Occipital lobe (tissue), 2 donors: ENCODE data around the gene SLC24A4. TPM values are rescaled to one million over a fixed set of nuclear protein-coding genes. Genes with fewer than 3 reads are reported as not detected.

Source experiments
- DNase-seq: peaks from one replicate; lab custom pipeline; 2025; lab: John Stamatoyannopoulos, UW
- total RNA-seq: library from RNA; depleted of rRNA; stranded (reverse); fragments of >200 nt; gene quantifications from one replicate; pipeline ENCODE4 v1.2.3, GENCODE V29; 2014

Gene SLC24A4
- total RNA-seq, 1 donor from 2014 or later, result 0.31 TPM

DNA sequence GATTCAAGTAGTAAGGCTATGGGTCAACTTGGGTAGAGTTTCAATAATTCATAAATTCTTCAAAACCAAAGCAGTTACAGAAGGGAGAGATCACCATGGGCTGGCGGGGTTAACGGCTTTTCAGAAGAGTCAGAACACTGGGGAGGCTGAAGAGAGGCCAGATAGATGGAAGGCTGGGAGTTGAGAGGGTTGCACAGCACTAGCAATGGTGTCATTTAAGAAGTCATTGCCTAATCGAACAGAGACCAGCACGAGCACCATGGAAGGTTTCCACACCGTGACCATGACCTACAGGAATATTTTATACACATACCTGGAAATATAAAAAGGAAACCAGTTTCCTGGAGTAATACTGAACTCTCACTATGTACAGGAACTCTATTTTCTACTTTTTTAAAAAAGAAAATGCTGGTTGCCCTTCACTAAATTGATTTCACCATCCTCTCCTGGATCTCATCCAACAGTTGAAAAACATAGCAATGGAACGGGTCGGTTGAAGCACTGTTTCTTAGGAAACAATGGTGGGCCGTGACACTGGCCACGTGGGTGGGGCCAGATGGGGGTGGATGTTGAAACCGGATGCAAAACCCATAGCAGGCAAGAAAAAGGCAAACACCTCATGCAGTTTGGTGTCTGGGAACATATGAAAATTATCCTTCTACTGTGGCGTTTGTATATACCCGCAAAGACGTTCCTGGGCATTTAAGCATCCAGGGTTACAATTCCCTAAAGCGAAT lies 152.7 kb downstream of the SLC24A4 start:
- no peak for DNase-seq

DNA sequence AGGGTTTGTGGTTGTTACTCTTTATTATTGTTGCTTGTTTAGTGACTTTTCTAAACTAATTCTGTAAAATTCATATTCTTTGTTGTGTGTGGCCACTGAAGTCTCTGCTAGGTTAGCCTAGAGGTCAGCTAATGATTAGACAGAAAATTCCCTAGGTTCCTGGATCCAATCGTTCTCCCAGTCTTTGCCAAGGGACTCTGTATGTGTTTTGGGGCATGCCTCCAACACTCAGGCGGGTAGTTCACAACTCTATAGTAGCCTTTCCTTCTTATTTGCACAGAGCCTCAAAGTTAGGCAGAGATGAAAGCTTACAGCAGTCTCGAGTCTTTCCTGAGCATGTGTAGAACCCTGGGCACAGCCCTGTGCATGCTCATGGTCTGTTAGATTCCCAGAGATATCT lies 157.9 kb downstream of the SLC24A4 start:
- DNase-seq, result no peak

DNA sequence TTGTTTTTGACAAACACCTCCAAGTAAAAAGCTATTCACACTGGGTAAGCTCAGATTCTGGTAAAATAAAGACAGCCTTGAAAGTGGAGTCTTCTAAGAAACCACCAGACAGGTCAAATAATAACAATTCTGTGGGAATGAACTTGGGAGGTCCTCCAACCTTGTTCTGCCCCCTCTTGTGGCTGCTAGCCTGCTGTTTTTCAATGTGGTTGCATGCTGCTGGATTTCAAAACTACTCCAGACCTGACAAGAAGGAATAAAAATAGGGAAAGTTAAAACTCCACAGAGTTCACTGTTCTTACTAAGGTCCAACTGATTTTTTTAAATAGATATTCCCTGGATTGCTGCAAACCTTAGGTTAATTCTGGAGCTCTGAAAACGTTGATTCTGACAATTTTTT lies 158.4 kb downstream of the SLC24A4 start:
- no peak for DNase-seq

DNA sequence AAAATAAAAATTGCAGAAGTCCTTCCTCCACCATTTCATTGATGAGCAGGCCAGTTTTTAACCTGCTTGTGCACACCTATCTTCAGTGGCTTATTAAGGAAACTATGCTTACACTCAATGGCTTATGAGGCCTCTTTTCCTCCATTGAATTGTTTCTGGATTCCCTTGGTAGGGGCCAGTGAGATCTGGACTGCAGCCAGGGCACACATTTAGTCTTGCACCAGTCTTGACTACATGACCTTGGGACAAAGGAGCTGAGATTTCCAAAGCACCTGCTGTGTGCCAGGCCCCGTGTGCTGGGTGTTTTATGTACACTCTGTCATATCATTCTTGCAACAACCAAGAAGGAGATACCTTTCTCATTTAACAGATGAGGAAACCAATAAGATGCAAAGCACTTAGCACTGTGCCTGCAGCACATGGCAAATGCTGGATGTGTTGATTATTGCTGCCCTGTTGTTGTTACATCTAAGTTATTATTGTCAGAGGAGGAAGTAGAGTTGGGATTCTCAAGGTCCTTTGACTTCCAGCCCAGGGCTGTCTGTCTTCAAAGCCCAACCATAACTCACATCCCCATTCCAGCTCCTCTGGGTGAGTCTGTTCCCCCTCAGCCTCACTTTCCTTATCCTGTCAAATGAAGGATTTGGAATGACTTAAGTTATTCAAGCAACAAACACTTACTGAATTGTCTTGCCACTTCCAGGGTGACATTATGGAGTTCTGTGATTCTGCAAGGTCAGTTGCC lies 159.0 kb downstream of the SLC24A4 start:
- DNase-seq, result no peak

DNA sequence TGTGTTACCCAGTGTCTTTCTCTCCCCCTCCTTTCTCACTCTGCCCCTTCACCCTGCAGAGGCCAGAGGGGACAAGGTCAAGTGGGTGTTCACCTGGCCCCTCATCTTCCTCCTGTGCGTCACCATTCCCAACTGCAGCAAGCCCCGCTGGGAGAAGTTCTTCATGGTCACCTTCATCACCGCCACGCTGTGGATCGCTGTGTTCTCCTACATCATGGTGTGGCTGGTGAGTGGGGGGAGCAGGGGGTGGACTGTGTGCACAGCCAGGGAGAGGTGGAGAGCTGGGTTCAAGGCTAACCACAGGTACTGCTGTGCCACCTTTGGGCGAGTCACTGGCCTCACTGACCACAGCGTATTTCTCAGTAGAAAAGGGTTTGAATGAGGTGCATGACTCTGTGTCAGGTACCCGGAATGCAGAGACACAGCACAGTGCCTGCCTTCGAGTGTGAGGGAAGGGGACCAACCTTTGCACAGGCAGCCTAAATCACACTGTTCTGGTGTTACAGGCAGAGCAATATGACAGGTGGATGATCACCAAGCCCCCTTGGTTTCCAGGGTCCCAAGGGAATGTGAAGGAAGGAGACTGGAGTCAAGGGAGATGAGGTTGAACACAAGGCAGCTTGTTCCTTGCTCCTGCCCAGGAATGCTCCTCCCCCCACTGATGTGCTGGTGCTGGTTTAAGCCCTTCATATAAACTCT lies 159.8 kb downstream of the SLC24A4 start:
- no peak for DNase-seq

DNA sequence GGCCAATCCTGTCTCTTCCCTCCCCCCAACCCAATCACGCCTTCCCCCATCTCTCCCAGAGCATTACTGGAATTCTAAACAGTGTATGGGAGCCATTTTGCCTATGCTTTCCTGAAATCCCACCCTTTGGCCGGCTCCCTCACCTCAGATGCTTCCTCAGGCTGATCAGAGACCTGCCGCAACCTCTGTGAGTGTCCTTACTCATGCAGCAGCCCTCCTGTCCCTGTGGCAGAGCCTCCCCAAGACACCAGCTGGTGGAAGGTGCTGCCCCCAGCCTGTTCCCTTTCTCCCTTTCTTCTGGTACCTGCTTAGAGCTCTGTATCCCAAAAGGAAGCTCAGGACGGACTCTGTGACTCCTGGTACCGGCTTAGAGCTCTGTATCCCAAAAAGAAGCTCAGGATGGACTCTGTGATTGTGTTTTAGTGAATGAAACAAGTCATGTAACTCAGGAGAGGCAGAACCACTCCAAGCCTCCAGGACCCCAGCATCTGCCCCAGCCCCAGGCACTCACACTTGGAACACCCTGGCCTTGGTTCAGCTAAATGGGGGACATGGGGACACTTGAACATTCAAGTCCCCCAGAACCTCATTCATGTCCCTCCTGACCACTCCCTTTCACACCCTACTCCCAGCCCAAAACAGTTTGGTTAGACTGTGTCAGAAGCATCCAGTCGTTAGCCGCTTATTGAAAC lies 161.3 kb downstream of the SLC24A4 start:
- no peak for DNase-seq

DNA sequence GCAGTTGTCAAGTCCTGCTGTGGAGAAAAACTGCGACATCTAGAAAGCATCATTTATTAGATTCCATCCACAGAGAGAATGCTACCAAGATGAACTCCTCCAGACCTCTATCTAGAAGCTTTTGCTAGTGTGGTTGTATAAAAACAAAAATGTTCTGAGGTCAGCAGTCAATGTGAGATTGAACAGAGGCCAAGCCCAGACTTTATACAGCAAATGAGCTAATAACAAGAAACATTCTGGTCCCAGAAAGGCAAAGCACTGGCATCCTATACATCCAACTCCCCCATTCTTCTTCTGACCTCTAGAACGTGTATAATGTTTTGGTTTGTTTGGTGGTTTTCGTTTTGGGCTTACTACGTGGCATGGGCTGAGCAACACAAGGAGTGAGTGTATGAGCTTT lies 163.9 kb downstream of the SLC24A4 start:
- no peak for DNase-seq

DNA sequence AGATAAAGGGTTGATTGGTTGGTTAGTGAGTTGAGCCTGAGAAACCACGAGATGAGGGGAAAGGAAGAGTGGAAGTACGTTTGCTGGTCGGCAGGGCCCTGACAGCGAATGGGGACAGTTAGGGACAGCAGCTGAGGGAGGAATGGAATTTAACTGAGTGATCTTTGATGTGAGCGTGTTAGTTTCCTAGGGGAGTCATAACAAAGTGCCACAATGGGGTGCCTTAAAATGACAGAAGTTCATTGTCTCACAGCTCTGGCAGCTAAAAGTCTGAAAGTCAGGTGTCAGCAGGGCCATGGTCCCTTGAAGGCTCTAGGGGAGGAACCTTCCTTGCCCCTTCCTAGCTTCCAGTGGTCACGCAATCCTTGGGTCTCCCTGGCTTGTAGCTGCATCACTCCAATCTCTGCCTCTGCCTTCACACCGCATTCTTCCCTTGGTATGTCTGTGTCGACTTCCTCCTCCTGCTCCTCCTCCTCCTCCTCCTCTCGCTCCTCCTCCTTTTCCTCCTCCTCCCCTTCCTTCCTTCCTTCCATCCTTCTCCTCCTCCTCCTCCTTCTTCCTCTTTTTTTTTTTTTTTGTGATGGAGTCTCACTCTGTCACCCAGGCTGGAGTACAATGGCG lies 164.7 kb downstream of the SLC24A4 start:
- no peak for DNase-seq

DNA sequence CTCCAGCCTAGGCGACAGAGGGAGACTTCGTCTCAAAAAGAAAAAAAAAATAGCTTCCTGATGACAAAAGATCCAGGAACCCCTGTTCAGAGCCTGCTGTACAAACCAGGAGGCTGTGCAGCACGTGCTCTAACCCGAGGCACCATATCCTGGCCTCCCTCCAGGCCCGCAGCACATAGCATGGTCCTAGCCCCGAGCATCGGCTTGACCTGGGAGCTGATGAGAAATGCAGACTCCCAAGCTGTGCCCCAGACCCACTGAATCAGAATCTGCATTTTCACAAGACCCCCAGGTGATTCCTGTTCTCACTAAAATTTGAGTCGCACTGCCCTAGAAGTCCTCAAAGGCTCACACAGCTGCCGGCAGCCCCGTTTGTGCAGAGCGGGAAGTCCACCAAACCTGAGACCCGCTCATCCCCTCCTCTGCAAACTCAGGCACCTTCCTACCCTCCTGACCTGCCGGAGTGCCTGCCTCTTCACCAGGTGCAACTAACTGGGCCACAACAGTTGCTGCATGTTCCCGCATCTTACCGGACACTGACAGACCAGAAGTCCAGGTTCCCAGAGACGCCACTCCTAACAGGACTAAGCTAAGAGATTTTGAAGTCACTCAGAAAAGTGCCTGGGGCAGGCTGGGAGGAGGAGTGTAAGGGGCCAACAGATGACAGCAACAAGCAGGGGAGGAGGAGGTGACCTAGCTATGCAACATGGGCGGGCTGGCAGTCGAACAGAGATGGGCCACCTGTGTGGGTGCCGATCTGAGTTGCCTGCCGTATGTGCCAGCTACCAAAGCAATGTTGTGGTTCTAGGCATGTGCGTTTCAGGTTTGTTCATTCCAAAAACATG lies 166.7 kb downstream of the SLC24A4 start:
- DNase-seq, result no peak

DNA sequence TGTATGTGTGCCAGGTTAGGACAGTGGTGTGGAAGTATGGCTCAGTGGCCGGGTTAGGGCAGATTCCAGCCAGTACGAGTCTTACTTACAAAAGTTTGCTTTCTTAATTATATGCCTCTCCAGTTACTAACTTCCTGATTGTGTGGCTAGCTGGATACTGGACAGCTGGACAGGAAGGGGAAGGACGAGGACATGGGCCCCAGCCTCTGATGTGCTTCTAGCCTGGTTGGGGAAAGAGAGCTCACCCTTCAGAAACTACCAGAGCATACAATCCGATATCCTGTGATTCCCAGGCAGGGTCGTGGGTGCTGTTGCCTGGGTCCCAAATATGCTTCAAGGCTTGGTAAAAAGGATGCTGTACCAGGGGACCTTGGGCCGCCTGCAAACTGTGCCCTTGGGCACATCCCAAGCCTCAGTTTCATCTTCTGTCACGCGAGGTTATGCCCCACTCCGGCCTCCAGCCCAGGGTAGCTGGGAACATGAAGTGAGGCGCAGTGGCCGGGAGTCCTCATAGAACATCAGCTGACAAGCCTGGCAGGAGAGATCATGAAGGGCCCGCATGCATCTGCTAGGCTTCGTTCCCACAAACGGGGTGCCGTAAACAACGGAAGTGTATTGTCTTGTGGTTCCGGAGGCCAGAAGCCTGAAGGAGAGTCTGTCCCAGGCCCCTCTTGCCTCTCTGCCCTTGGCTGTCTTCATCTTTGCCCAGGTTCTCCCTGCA lies 167.4 kb downstream of the SLC24A4 start:
- no peak for DNase-seq

DNA sequence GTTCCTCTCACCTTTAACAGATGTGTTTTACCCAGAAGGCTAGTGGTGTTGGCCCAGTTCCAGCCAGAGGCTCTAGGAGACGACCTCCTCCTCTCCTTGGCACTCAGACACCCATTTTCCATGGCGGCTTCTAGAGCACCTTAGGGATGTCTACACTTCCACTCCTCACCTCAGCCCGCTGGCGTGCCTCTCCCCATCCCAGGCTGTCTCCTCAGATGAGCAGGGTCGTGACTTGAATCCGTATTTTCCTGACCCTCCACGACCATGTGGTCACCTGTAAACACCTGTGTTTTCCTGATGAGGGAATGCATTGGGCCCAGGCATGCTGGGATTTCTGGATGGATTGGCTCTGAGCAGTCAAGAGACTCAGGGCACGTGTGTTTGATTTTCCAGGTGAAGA lies 168.8 kb downstream of the SLC24A4 start:
- DNase-seq, result no peak

DNA sequence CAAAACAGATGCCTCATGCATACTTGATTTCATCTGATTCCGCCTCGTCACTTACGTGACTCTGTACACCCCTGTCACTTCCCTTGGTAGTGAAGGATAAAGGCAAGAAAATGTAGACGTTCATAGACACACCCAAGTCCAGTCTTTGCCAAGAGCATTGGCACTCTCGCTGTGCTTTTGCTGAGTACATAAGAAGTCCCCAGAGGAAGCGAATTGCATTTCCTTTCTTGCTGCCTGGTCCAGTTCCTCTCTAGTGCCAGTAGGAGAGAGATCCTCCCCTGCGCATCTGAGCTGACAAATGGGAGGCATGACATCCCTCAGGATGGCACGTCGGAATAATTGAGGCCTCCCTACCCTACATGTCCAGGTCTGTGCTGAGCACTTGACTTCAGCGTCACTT lies 169.3 kb downstream of the SLC24A4 start:
- no peak for DNase-seq

DNA sequence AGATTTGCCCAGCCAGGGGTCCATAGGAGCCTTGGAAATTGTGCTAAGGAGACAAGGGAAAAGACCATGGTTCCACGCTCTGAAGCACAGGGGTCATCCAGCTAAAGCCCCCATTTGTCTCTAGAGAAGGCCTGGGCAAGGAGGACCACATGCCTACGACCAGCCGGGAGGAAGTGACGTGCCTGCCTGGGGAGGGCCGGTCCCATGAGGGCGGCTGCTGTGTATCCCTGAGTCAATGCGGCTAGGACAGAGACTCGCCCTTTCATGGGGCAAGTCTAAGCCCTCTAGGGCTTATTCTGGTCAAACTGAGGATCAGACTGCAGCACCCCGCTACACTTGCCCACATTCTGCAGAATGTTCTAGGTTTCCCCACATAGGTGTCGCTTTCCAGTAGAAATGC lies 170.1 kb downstream of the SLC24A4 start:
- DNase-seq, result no peak

DNA sequence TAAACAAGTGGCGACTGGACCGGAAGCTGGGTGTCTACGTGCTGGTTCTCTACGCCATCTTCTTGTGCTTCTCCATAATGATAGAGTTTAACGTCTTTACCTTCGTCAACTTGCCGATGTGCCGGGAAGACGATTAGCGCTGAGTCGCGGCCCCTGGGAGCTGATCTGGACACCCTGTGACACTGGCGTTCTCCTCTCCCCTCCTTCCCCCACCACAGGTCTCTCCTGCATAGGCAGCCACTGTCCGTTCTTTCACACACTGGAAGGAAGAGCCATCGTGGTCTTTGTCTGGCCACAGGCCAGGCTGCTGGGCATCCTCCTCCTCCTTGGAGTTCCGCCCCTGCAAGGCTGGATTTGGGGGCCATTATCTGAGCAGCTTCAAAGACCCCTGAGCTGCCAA lies 170.5 kb downstream of the SLC24A4 start:
- DNase-seq, result no peak

DNA sequence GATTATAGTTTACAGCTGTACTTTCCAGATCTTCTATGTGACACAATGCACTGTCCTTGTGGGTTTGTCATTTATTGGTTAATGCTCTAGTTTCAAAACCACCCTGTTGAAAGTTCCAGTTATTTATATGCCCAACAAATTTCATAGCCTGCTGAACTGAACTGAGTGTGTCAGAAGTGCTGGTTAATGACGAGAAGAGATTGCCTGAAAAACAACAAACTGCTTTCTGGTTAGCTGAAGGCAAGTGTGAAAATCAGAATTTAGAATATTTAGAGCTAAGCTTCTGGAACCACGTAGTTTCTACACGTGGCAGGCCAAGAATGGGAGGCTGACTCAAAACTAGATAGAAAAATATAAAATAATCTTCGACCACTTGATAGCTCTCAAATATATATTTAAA lies 171.5 kb downstream of the SLC24A4 start:
- DNase-seq, result no peak

DNA sequence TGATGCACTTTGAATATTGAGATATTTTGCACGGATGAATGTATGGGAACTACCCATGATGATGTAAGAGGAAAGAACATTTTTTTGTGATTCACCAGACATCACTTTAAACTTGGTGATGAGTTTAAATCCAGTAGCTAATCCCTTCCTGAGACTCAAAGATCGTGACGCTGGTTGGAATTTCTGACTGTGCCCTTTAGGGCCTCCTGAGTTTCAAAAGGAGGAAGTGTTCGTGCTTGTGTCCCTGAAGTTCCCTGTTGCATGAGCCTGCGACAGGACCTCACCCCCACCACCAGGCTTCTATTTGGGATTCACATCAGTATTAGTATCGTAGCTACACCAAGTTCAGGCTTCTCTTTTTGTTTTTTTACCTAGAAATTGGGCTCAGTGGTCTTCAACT lies 172.1 kb downstream of the SLC24A4 start:
- no peak for DNase-seq

DNA sequence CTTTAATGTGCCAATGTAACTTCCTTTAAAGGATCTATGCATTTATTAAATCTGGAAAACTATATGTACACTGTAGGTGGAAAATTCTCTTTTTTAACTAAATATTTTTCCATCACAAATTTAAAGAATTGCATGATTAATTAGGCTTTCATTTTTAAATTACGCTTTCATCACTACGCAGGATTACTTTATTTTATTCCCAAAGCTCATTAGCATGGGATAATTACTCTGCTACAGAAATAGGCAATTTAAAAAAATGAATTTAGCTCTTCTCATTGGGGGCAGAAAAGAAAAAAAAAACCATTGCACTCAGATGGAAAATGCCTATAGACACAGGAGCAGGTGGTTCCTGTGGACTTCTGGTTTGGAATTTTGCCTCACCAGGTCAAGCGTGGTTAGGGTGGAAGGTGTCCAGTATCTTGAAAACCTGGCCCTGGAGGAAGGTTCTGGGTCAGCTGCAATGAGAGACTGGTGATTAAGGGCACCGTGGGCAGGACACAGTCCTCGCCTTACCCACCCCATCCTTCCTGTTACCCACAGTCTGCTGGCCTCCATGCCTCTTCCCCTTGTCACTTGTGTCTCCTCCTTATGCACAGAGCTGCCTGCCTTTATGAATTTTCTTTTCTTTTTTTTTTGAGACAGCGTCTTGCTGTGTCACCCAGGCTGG lies 173.4 kb downstream of the SLC24A4 start:
- no peak for DNase-seq

DNA sequence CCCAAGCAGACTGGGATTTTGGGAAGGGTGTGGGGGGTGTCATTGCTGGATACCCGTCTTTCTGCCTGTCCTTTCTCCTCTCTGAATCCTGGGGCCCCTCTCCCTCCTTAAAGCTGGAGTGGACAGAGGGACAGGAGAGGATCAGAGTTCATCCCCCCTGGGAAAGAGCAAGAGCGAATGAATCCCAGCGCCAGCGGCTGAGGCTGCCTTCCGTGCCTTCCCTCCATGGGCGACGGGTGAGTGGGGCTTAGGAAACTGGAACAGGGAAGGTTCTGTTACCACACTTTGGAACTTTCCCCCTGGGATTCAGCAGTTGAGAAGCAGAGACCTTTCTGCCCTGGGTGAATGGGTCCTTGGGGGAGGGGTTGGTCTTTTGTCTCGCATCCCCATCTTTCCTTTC lies 174.4 kb downstream of the SLC24A4 start:
- no peak for DNase-seq

DNA sequence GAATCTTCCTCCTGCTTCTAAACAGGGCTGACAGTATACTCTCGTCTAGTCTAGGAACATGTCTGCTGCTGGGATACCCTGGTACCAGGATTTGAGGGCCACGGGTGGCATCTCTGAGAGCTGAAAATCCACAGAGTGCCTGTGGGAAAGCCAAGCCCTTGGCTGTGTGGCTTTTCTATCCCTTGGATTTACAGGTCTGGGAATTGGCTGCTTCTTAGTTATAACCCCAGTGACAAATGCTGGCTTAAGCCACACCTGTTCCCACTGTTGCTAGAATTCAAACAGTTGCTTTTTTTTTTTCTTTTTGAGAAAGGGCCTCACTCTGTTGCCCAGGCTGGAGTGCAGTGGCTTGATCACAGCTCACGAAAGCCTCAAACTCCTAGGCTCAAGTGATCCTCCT lies 176.3 kb downstream of the SLC24A4 start:
- DNase-seq, result no peak
